ENCODE data around the gene ATP4B.

The ATP4B gene

GRCh38 chr13:113605461-113605860 is 52.5 kb downstream of the ATP4B start:
- no peak for DNase-seq

GRCh38 chr13:113604186-113604585 is 53.8 kb downstream of the ATP4B start:
- no peak for DNase-seq

- DNase-seq = no peak
These were observed 54.8 kb downstream of the ATP4B start for GRCh38 chr13:113603116-113603710.

GRCh38 chr13:113602291-113602988 is 55.6 kb downstream of the ATP4B start:
- DNase-seq = no peak

- DNase-seq = no peak
These were observed 56.6 kb downstream of the ATP4B start for GRCh38 chr13:113601166-113602070.

- DNase-seq = no peak
These were observed 58.6 kb downstream of the ATP4B start for GRCh38 chr13:113599391-113599790.
